GM19463 (cell line): Measurements from ENCODE around the gene CBX2.

Experiments
- ATAC-seq: cut with Tn5 transposase; IDR thresholded peaks from one replicate; pipeline ENCODE4 v1.9.1; 2021; ENCODE audit warnings: mild to moderate bottlenecking, moderate library complexity; ENCODE audit not compliant: unreplicated experiment

CBX2 gene

DNA sequence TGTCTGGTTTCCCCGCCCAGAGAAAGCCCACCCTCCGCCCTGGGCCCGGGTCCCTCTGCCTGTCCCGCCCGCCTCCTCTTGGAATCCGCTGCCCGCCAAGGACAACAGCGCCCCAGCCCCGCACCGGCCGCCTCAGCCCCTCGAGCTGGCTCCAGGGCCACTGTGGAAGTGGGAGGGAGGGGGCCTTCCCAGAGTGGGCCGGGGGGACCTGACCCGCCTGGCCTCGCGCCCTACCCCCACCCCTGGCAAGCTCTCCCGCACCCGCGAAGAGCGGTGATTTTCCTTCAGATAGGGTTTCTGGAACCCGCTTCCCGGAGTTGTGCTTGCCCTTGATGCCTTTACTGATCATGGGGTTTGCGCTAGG is 21.2 kb downstream of the CBX2 start:
- ATAC-seq, result no peak

DNA sequence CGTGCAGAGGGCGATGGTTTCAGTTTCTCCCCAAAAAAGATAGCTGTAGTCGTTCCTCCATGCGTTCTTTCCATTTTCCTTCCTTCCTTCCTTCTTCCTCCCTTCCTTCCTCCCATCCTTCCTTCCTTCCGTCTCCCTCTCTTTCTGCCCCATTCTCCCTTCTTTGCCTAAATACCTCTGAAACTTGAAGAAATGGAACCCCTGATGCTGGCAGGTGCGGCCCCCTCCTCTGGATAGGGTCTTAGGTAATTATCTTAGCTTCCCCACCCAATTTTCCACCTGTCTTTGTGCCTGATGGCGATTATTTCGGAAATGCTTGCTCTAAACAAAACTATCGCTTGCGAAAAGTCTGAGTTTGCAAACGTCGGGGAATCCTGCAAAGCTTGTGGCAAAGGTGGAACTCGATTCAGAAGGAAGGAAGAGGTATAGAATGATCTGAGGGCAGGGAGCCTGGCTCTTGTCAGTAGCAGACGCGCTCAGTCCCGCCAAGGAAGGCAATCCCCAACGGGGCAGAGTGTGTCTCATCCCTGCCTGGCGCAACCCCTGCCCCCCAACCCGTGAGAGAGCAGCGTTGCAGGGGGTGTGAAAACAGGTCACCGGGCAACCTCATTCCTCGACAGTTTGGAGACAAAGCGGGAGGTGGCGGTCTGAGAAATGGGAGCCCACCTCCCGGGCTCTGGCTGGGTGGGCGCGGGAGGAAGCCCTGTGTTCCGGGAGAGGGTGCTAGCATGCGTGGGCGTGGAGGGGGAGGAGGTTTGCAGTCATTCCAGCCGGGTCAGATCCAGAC is 21.8 kb downstream of the CBX2 start:
- no peak for ATAC-seq

DNA sequence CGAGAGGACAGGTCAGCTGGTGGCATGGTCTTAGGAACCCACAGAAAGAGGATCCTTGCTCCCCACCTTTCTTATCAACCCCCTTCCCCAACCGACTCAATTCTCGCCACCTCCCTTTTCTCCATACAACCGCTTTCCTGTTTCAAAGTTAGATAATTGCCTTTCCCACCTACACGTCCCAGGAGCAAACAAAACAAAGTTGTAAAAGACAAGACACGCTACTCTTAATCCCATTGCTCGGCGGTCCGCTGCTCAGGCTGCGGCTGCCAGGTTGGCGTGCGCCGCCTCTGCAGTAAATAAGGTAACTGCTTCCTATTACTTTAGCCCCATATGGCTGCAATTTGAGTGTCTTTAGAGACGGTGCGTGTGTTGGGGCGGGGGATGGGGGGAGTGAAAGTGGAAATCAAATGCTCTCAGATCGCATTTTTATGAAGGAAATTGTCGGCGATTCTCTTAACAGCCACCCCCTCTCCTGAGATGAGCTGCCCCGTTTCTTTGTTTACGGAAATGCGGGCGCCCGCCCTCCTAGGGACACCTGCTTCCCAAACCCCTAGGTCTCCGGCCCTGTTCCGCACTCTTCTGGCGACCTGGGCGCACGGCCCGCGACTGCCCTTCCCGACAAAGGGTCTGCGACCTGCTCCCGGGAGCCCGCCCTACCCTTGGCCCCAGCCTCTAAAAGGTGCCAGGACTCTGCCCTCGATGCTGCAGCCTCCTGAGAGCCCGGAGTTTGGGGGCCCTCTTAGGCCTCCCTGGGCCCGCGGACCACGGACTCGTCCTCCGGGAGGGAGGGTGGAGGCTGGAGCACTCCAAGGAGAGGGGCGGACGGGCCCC is 22.6 kb downstream of the CBX2 start:
- no peak for ATAC-seq

DNA sequence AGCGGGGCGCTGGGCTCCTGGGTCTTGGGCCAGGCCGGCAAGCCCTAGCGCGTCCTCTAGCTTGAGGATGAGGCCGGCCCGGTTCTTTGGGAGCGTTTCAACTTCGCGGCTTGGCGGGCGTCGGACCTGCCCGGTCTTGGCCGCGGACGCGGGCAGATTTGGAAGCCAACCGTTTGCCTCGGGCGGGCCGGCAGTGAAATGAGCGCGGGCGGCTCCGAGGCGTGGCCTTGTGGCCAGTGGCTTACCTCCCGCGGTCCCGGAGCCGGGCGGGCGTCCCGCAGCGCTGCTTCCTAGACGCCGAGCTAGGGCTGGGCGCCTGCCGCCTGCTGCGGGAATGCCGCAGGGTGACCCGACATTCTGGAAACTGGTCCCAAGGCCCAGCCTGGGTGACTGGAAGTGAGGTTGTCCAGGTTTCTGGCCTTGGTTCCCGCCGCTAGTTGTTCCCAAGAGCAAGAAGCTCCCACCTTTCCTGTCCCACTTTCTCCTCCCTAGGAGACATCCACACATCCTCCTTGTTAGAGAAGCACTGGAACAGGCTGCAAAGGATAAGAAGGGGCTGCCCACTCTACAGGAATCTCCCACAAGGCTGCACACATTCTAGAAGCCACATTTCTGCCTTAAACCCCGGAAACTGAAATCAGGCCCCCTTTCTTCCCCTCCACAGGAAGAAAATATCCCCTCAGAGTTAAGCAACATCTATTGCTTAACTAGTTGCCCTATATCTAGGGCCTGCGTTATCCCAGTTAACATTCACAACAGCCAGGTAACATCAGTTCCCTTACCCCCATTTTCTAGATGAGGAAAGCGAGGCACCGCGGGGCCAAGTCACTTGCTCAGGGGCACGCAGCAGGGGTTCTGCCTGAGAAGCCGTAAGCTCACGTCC is 23.4 kb downstream of the CBX2 start:
- no peak for ATAC-seq

DNA sequence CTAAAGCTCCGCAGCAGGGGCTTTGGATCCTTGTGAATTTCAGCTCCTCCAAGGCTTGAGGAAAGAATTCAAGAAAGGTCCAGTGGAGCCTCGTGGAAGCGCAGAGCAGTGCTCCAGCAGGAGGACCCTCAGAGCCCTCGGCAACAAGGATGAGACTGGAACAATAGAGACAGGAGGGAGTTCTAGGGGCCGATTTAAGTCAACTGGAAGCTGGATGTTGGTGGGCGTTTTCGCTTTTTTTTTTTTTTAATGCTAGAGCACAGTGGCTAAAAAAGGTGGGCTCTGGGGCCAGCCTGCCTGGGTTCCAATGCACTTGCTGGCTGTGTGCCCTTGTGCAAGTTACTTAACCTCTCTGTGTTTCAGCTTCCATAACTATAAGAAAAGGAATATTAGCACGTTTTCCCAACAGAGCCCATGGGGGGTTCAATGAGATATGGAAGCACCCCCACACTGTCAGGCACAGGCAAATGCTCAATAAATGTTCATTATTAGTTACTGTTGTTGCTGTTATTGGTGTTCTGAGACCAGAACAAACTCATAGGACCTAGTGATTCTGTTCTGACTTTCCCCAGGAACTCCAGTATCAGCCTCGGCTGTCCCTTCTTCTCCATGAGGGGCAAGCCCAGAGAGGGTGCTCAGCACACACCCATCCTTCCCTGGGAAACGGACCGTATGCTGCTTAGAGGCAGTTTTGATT is 24.2 kb downstream of the CBX2 start:
- no peak for ATAC-seq

DNA sequence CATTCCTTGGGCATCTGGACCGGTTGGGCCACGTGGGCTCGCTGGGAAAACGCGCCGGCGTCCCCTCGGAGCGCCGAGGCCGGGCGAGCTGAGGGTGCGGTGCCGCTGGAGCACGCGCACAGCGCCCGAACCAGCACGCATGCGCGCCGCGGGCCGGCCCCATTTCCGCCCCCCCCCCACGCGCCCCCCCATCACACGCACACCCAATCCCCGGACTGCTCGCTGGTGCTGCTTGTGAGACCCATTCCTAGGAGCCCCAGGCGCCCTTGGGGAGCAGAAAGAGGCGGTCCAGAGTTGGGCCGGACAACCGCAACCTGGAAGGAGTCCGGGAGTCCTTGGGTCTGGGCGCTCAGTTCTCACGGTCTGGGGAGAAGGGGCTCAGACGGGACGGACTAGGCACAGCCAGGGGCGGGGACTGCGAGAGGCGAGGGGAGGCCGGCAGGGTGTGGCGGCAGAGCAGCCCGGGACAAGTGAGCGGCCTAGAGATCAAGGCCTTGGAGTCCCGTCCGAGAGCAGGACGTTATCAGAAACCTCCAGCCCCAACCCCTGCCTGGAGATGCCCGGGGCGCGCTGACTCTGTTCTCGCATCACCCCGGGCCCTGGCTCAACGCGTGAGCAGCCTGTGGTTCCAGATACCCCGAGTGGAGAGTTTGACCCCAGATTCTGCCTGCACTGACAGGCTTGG is 24.9 kb downstream of the CBX2 start:
- ATAC-seq, result no peak

DNA sequence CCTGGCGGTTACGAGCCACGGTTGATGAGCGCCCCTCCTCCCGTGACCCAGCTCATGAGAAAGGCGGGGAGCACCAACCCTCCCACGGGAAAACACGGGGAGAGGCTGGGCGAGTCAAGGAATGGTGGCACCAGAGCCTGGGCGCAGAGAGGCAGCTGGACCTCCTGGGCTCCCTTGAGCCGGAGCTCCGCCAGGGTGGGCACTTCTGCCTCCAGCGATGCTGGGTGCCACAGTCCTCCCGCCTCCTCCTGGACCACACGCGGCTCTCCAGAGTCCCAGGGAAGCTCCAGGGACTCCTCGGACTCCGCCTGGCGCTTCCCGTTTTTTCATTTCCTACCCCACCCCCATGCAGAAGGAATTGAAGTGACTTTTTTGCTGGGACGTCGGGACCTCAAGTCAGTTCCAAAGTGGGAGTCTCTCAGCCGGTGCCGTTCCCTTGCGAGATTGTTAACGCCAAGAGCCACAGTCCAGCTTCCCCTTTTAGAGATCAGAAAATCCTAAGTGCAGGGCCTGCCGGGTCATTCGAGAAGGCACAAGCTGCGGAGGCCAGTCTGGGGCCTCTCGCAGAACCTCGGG is 25.6 kb downstream of the CBX2 start:
- ATAC-seq, result no peak

DNA sequence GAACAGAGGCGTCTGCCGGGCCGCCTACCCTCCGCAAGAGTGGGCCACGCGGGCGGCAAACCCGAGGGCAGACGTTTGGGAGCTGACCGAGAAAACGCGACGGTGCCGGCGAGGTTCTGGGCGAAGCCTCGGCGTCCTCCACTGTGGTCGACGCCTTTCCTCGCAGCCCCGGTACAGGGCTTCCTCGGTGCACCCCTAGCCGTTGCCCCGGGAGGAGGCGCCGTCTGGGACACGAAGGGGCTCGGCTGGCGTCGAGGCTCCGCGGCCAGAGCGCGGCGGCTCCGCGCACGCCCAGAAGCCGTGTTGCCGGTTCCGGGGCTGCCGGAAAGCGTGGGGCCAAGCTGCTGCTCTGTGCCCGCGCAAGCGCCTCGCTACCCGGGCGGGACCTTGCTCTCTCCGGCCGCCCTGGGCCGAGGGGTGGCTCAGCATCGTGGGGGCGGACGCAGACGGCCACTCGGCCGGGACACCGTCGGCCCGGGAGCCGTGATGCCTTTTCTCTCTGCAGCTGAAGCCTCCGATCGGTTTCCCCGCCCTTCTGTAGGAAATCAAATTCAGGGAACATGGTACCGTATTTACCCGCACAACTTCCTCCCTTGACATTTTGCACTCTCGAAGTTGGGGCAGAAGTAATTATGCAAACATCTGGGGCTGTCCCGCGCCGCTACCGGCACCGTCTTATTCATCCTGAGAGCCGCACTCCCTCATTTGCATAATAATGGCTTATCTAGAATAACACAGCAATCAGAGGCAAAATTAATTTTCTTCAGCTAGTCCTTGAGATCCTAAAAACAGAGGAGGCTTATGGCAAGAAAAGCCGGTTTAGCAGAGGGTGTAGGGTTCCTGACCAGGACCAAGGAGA is 26.3 kb downstream of the CBX2 start:
- peak; percentile 56 for ATAC-seq

DNA sequence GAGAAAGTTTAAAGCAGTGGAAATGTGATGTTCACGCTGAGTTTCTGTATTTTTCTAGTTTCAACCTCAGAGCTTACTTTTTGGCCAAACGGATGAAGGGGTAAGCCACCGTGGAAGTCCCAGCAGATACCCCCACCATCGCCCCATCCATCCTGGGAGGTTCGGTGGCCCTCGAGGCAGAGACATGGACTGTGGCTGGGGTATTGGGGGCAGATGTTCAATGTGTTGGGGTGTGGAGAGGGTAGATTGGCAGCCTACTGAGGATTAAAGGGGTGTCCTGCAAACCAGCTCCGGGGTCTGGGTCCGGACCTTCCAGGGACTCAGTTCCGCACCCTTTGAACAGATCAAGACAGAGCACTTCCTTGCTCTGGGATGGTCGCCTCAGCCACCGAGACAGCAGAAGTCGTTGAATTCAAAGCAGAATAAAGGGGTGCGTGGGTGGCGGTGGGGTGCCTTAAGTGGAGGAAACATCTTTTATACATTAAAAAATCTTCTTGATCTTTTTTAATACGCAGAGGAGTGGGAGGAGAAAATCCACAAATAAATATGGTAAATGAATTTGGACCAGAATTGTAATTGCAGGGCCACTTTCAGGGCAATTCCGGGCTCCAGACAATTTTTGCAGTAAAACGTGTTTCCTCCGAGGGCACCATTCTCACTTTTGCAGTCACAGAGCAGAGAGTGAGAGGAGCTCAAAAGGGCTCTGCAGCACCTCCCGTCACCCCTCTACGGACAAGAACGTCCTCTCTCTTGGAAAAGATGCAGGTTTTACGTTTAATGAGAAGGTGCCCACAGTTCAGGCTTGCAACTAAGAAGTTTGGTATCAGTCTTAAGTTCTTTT is 27.1 kb downstream of the CBX2 start:
- peak; percentile 18 for ATAC-seq

DNA sequence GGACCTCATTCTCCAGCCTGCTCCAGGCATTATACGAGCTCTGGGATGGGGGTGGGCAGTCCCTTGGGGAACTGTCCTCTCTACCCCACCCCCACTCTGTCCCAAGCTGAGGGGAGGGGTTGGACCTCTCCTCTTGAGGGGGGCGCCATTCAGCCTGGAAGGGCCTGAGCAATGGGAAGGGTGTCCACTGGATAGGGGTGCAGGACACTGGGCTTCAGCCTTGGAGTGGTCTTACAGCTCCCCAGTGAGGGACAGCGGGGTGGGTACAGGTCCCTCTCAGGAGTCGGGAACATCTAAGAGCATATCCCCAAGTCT is 28.5 kb downstream of the CBX2 start:
- ATAC-seq, result no peak

DNA sequence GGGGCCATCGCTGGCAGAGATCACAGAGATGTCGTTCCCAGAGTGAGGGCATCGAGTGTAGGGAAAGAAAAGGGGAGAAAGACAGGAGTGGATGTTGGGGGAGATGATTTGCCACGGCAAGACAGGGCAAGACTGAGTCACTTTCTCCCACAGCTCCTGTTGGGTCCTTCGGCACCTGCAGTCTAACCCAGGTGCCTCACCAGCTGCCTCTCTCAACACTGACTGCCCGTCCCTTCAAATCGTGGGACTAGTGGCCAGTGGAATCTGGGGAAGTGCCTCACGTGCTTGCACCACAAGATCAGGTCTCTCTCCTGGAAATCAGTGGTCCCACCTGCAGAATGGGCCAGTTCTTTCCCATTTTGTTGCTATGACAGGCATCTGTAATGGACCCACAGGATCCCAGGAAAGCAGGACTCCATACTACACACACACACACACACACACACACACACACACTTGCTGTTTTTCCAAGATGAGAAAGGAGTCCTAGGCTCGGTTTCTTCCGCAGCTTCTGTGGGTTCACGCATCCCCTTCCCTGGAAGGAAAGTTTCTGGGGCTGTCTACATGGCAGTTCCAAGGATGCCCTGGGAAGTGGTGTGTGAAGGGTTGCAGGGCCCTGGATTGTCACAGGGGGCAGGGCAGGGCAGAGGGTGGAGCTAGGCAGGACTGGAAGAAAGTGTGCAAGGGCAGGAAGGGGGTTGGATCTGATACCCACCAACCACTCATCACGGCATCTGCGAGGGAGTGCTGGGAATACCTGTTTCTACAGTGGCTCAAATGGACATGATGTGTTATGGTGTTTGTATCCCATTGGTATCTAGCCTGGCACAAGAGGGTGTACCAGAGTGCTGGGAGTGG is 29.1 kb downstream of the CBX2 start:
- ATAC-seq, result no peak

DNA sequence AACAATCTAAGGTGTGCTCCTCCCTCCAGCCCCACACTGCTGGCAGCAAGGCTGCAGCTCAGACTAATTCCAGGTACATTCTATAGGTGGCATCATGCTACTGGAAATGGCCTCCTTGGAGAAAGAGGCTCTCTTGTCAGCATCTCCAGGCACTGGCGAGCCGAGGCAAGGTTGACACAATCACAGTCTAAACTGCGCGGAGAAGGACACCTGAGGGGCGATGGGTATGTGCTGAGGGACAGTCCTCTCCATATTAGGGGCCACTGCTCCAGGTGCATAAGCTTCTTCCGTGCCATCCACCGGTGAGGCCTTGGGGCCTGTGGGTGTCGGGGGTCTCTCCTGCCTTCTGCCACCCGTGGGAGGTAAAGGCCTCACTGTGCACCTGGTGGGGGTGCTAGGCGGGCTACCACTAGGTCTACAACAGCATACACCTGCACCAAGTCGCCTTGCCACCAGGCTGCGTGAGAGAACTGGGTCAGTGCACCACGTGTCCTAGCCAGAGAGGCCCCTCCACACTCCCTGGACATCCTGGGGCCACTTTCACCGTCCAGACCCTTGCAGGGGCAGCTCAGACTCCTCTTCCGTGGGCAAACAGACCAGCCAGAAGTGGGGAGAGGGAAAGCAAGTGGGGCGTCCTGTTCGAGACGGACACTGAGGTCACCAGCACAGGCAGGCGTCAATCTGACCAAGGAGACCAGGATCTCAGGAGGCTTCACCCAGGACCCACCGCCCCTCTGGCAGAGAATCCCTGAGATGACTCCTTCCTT is 31.0 kb downstream of the CBX2 start:
- no peak for ATAC-seq

DNA sequence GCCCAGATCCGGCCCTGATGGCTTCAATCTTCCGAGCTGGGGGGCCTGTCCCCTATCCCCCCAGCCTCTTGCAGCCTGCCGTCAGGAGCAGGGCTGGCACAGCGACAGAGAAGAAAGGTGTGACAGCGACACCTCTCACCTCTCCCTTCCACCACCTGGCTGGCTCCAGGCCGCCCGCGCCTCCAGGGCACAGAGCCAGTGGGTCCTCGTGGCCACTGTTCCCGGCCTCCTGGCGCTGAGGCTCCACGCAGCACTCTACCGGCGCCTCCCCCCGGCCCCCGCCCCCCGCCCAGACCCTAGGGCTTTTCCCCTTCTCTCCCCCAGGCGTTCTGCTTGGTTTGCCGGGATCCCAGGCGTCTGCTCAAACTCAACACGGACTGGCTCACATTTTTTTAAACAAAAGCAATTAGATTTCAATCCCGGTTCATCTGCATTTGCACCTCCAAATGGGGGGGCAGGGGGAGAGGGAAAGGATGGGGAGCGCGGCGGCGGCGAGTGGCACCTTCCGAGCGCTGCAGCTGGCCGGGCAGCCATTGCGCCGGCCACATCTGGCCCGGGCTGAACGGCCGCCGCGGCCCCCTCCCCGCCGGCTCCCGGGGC is 31.7 kb downstream of the CBX2 start:
- no peak for ATAC-seq

DNA sequence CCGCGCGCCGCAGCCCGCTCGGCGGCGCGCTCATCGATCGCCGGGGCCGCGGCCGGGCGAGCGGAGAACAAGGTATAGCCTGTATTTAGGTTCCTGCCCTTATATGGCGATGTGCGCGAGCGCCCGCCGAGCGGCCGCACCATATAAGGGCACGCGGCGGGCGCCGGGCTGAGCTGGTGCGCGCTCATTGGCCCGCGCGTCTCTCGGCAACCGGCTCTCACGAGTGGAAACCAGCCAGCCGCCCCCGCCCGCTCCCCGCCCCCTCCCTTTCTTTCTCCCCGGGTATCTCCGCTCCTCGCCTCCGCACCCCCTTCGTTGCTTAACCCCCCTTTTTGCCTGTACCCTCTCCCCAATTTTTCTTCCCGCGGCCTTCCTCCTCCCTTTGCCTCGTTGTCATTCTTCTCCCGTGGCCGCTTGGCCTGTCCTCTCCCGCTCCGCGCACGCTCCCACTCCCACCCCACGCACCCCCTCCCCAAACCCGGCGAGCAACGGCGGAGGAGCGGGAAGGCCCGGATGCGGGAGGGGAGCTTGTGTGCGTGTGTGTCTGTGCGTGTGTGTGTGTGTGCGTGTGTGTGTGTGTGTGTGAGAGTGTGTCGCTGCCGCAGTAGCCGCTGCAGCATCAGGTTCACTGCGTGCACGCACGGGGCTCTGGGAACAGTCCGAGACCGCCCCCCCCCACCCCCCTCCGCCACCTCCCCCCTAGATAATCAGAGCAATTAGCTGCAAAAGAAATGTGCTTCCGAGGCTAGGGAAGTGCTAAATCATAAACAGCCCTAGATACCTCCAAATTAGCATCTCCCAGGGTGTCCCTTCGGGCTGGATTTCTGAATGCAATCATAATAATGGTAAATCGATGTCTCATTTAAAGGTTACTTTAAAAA is 32.4 kb downstream of the CBX2 start:
- peak; percentile 88 for ATAC-seq
